ENCODE results near the gene KRABD2. TPM values are rescaled to one million over a fixed set of nuclear protein-coding genes. Genes with fewer than 3 reads are reported as not detected.
A peak's percentile ranks its signal among the peaks of the same experiment; 100 is the strongest.

KRABD2 gene

DNA sequence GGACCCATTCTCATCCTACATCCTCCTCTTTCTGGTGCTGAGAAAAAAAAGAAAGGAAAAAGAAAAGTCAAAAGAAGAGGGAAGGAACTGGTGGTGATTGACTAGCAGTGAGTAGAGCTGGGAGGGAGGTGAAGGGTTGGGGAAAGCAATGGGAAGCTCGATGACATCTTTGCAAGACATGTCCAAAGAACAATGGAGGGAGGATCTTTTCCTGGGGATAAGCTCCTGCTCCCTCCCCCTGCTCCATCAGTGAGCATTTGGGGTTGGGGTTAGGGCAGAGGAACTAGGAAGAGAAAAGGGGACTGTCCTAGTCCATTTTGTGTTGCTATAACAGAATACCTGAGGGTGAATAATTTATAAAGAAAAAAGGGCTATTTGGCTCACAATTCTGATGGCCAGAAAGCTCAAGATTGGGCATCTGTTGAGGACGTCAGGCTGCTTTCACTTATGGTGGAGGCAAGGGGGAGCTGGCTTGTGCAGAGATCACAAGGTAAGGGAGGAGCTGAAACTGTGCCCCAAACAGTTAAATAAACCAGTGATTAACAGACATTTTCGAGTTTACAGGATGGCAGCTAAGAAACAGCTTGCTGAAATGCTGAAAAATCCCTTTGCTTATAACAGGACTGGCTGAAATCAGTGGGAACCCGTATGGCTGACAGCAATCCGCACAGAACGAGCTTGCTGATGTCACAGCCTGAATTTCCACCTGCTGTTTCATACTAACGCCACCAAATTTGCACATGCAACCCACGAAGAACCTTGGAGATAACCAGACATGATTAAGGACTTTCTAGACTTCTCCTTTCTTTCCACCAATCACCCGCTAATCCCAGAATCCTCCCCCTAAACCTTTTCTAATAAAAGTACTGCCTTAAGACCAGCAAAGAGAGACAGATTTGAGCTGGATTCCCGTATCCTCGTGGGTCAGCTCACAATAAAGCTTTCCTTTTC, 38.4 kb downstream of the KRABD2 start:
- DNase-seq (ENCODE audit: extremely low spot score, unreplicated experiment) = no peak
- H3K9me3 Mint-ChIP-seq = no peaks in the 10 kb centered on the region
- peaks cover 10% of the 10 kb centered on the region for H3K27me3 Mint-ChIP-seq
- H3K4me3 Mint-ChIP-seq = no peak overlapping the region
- no peaks in the 10 kb centered on the region for H3K36me3 Mint-ChIP-seq
- H3K4me1 Mint-ChIP-seq (ENCODE audit: unreplicated experiment) = peaks cover 9% of the 10 kb centered on the region
- TF ChIP-seq CTCF (conservative IDR thresholded peaks at IDR 0.05) = no peak
- no peak overlapping the region for H3K27ac Mint-ChIP-seq

GRCh38 chr17:8333281-8333680, 43.2 kb downstream of the KRABD2 start:
- no peaks in the 10 kb centered on the region for H3K36me3 Mint-ChIP-seq
- no peak for TF ChIP-seq CTCF (conservative IDR thresholded peaks at IDR 0.05)
- no peaks in the 10 kb centered on the region for H3K9me3 Mint-ChIP-seq
- H3K27me3 Mint-ChIP-seq = peaks cover 11% of the 10 kb centered on the region
- DNase-seq (ENCODE audit: extremely low spot score, unreplicated experiment) = no peak
- H3K4me1 Mint-ChIP-seq (ENCODE audit: unreplicated experiment) = peaks cover 2% of the 10 kb centered on the region
- no peak overlapping the region for H3K27ac Mint-ChIP-seq
- H3K4me3 Mint-ChIP-seq = no peak overlapping the region

- Mint-ChIP-seq H3K36me3 (no peaks in the 10 kb centered on the region), H3K27me3 (peaks cover 5% of the 10 kb centered on the region), H3K27ac (no peak overlapping the region), H3K4me1 (ENCODE audit: unreplicated experiment) (no peaks in the 10 kb centered on the region), H3K9me3 (no peaks in the 10 kb centered on the region), H3K4me3 (no peak overlapping the region)
- DNase-seq (ENCODE audit: extremely low spot score, unreplicated experiment) = no peak
- no peak for TF ChIP-seq CTCF (conservative IDR thresholded peaks at IDR 0.05)
Observed at GRCh38 chr17:8332688-8333087, 43.8 kb downstream of the KRABD2 start.

DNA sequence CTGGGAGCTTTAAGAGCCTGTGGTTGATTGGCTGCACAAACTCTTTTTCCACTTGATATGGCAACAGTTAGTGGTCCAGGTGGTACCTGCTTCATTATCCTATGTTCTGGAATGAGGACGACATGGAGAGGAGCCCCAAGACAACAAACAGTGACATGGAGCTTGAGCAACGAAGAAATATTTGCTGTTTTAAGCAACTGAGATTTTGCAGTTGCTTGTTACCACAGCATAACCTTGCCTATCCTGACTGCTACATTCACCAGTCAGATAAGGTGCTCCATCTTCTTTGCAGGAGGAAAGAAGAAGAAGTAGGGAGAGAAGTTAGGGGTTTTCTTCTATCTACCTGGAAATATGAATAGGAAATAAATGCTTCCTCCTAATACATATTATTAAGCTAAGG, 44.4 kb downstream of the KRABD2 start:
- Mint-ChIP-seq H3K9me3 (no peaks in the 10 kb centered on the region), H3K4me1 (ENCODE audit: unreplicated experiment) (no peaks in the 10 kb centered on the region), H3K36me3 (no peaks in the 10 kb centered on the region), H3K27me3 (peaks cover 11% of the 10 kb centered on the region), H3K4me3 (no peak overlapping the region), H3K27ac (no peak overlapping the region)
- TF ChIP-seq CTCF (conservative IDR thresholded peaks at IDR 0.05) = no peak
- no peak for DNase-seq (ENCODE audit: extremely low spot score, unreplicated experiment)

DNA sequence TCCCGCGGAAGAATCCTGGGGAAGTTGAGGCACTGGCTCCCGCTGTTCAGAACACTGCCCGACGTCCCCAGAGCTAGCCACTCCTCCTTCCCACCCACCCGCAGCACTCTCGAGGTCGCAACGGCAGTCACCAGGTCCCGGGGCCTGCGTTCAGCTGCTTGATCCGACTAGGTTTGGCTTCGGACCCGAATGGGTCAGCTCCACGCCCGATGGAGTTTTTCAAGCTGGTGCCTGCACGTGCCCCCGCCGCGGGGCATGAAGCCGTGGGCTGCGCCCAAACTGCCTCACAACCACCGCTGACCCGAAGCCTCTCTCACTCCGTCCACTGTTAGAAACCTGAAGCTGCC, 49.2 kb downstream of the KRABD2 start:
- DNase-seq (ENCODE audit: extremely low spot score, unreplicated experiment) = no peak
- Mint-ChIP-seq H3K27ac (no peak overlapping the region), H3K4me1 (ENCODE audit: unreplicated experiment) (no peaks in the 10 kb centered on the region), H3K27me3 (peaks cover 42% of the 10 kb centered on the region), H3K9me3 (no peaks in the 10 kb centered on the region), H3K4me3 (peak overlapping the region; percentile 79), H3K36me3 (no peaks in the 10 kb centered on the region)
- TF ChIP-seq CTCF (conservative IDR thresholded peaks at IDR 0.05) = no peak

Other genes starting within 250 kb of the KRABD2 start
- gene PER1, start 224.3 kb downstream of the KRABD2 start, total RNA-seq (ENCODE audit: low replicate concordance) = 31.0 and 33.2 TPM in 2 replicates
- gene VAMP2, start 213.8 kb downstream of the KRABD2 start, total RNA-seq (ENCODE audit: low replicate concordance) = 44.7 and 46.3 TPM in 2 replicates
- gene TMEM107, start 200.3 kb downstream of the KRABD2 start, total RNA-seq (ENCODE audit: low replicate concordance) = 19.1 and 22.1 TPM in 2 replicates
- 4.8 and 6.9 TPM in 2 replicates for gene BORCS6, start 186.5 kb downstream of the KRABD2 start, total RNA-seq (ENCODE audit: low replicate concordance)
- 35.0 and 108 TPM in 2 replicates for gene AURKB, start 166.1 kb downstream of the KRABD2 start, total RNA-seq (ENCODE audit: low replicate concordance)
- gene CTC1, start 128.6 kb downstream of the KRABD2 start, total RNA-seq (ENCODE audit: low replicate concordance) = 42.6 and 43.1 TPM in 2 replicates
- gene PFAS, start 127.4 kb downstream of the KRABD2 start, total RNA-seq (ENCODE audit: low replicate concordance) = 54.5 and 117 TPM in 2 replicates
- gene RANGRF, start 88.0 kb downstream of the KRABD2 start, total RNA-seq (ENCODE audit: low replicate concordance) = 21.9 and 30.9 TPM in 2 replicates
- gene SLC25A35, start 81.3 kb downstream of the KRABD2 start, total RNA-seq (ENCODE audit: low replicate concordance) = 4.0 and 5.6 TPM in 2 replicates
- gene ARHGEF15, start 66.5 kb downstream of the KRABD2 start, total RNA-seq (ENCODE audit: low replicate concordance) = 0.24 TPM in 1 of 2 replicates, not detected in the other
- gene ODF4, start 36.9 kb downstream of the KRABD2 start, total RNA-seq (ENCODE audit: low replicate concordance) = not detected in 2 replicates
- 2,046 and 2,187 TPM in 2 replicates for gene RPL26, start 6.5 kb upstream of the KRABD2 start, total RNA-seq (ENCODE audit: low replicate concordance)
- gene RNF222, start 21.1 kb upstream of the KRABD2 start, total RNA-seq (ENCODE audit: low replicate concordance) = 0.24 and 1.1 TPM in 2 replicates
- 51.4 and 77.9 TPM in 2 replicates for gene NDEL1, start 59.2 kb upstream of the KRABD2 start, total RNA-seq (ENCODE audit: low replicate concordance)